HG03457 (cell line): ENCODE measurements around the gene THBS2.
"Not testable (repeated sequence)": the region's sequence is repeated elsewhere in the genome, so short reads cannot be mapped to it uniquely, and the experiment has no call there.

Experiments
- ATAC-seq: cut with Tn5 transposase; IDR thresholded peaks from one replicate; pipeline ENCODE4 v1.9.1; 2021; ENCODE audit warnings: moderate number of reproducible peaks; ENCODE audit not compliant: unreplicated experiment

Gene THBS2

GRCh38 chr6:169212897-169213813 lies 40.5 kb downstream of the THBS2 start:
- ATAC-seq: peak; percentile 100

GRCh38 chr6:169212436-169212835 lies 41.2 kb downstream of the THBS2 start:
- ATAC-seq: no peak

GRCh38 chr6:169211881-169212280 lies 41.8 kb downstream of the THBS2 start:
- ATAC-seq: no peak

- no peak for ATAC-seq
These were observed 43.0 kb downstream of the THBS2 start for GRCh38 chr6:169210611-169211010.

GRCh38 chr6:169208011-169208410 lies 45.6 kb downstream of the THBS2 start:
- no peak for ATAC-seq

GRCh38 chr6:169207482-169207881 lies 46.2 kb downstream of the THBS2 start:
- ATAC-seq: no peak

GRCh38 chr6:169205176-169206160 lies 48.2 kb downstream of the THBS2 start:
- no peak for ATAC-seq

- ATAC-seq: no peak
These were observed 49.5 kb downstream of the THBS2 start for GRCh38 chr6:169204167-169204566.

- no peak for ATAC-seq
These were observed 51.7 kb downstream of the THBS2 start for GRCh38 chr6:169201985-169202384.

GRCh38 chr6:169200893-169201514 lies 52.6 kb downstream of the THBS2 start:
- ATAC-seq: no peak

GRCh38 chr6:169199625-169200335 lies 53.9 kb downstream of the THBS2 start:
- no peak for ATAC-seq

- ATAC-seq: no peak
These were observed 54.8 kb downstream of the THBS2 start for GRCh38 chr6:169198885-169199284.

GRCh38 chr6:169197929-169198328 lies 55.7 kb downstream of the THBS2 start:
- not testable (repeated sequence) for ATAC-seq

- ATAC-seq: not testable (repeated sequence)
These were observed 57.4 kb downstream of the THBS2 start for GRCh38 chr6:169196279-169196678.

GRCh38 chr6:169194737-169195136 lies 58.9 kb downstream of the THBS2 start:
- no peak for ATAC-seq

GRCh38 chr6:169190970-169191369 lies 62.7 kb downstream of the THBS2 start:
- no peak for ATAC-seq

GRCh38 chr6:169190144-169190584 lies 63.5 kb downstream of the THBS2 start:
- ATAC-seq: no peak

- ATAC-seq: no peak
These were observed 64.0 kb downstream of the THBS2 start for GRCh38 chr6:169189686-169190085.

GRCh38 chr6:169189182-169189581 lies 64.5 kb downstream of the THBS2 start:
- no peak for ATAC-seq

- ATAC-seq: no peak
These were observed 65.2 kb downstream of the THBS2 start for GRCh38 chr6:169188475-169188874.
